CD4-positive, alpha-beta T cell (primary cell): ENCODE results near the gene LRRC8D. TPM values are rescaled to one million over a fixed set of nuclear protein-coding genes. Genes with fewer than 3 reads are reported as not detected.
A peak's percentile ranks its signal among the peaks of the same experiment; 100 is the strongest.

Experiments used
- ATAC-seq: fragments of 200-7000 bp; cut with Tn5 transposase; one replicate; pipeline ENCODE4 v1.10.0; 2022; ENCODE audit warnings: mild to moderate bottlenecking; ENCODE audit not compliant: poor library complexity
- CTCF ChIA-PET: fragments of 350-600 bp; sonication (Branson Sonifier 250); formaldehyde crosslinking; loops from one replicate; lab custom pipeline; 2021; ENCODE audit warnings: antibody characterized with exemption, inconsistent platforms; lab: Charles Lee
- POLR2A ChIA-PET: fragments of 350-600 bp; sonication (Branson Sonifier 250); formaldehyde crosslinking; loops from one replicate; lab custom pipeline; 2021; ENCODE audit warnings: antibody characterized with exemption, inconsistent platforms; lab: Charles Lee
- DNase-seq, 14 experiments: peaks; one replicate each; pipeline ENCODE4 v3.0.0-alpha.2; 2013 to 2020; ENCODE audit warnings: mixed read lengths in 2 of 14
- H3K27ac ChIP-seq, 2 donors: one replicate each; pipeline versions ENCODE4 v1.5.1 to v1.7.0; 2013; ENCODE audit warnings: low read length in 2 of 2, low read depth in 1 of 2, mild to moderate bottlenecking in 1 of 2
- H3K27me3 ChIP-seq, 2 experiments: 1 replicate in 1 of 2; 2 replicates in 1 of 2; pipeline versions ENCODE4 v1.6.1 to v1.7.0; 2013; ENCODE audit warnings: low read length in 2 of 2, control low read depth in 1 of 2, mild to moderate bottlenecking in 1 of 2, moderate library complexity in 1 of 2; ENCODE audit not compliant: insufficient read depth in 2 of 2, control insufficient read depth in 1 of 2
- H3K36me3 ChIP-seq: one replicate; pipeline ENCODE4 v1.6.1; 2013; ENCODE audit warnings: low read length, control low read depth; ENCODE audit not compliant: insufficient read depth
- H3K4me1 ChIP-seq: one replicate; pipeline ENCODE4 v1.6.1; 2013; ENCODE audit warnings: low read length, control low read depth; ENCODE audit not compliant: insufficient read depth
- H3K4me3 ChIP-seq: one replicate; pipeline ENCODE4 v1.5.1; 2013; ENCODE audit warnings: mild to moderate bottlenecking, low read length, moderate library complexity
- H3K9me3 ChIP-seq, 2 experiments: 1 replicate in 1 of 2; 2 replicates in 1 of 2; pipeline versions ENCODE4 v1.6.1 to v1.7.0; 2013; ENCODE audit warnings: low read length in 2 of 2, mild to moderate bottlenecking in 2 of 2, control low read depth in 1 of 2, moderate library complexity in 1 of 2; ENCODE audit not compliant: control insufficient read depth in 1 of 2, insufficient read depth in 1 of 2
- H3K27ac Mint-ChIP-seq: one replicate; pipeline ENCODE4 v1.8.0; 2020; ENCODE audit warnings: mixed read lengths
- H3K27me3 Mint-ChIP-seq: one replicate; pipeline ENCODE4 v1.8.0; 2021; ENCODE audit warnings: mixed read lengths
- H3K36me3 Mint-ChIP-seq: one replicate; pipeline ENCODE4 v1.8.0; 2021; ENCODE audit warnings: low read depth, mixed read lengths
- H3K4me1 Mint-ChIP-seq: one replicate; pipeline ENCODE4 v1.8.0; 2021; ENCODE audit warnings: low read depth, mixed read lengths
- H3K4me3 Mint-ChIP-seq: one replicate; pipeline ENCODE4 v1.8.0; 2020; ENCODE audit warnings: mild to moderate bottlenecking, mixed read lengths
- H3K9me3 Mint-ChIP-seq: one replicate; pipeline ENCODE4 v1.8.0; 2020; ENCODE audit warnings: mixed read lengths
- intact Hi-C, 2 experiments: fragments of 100-400 bp; cut with DNase I in 1 of 2; cut with micrococcal nuclease in 1 of 2; formaldehyde crosslinking; loops; one replicate each; pipeline versions ENCODE4 v1.15.1 to v1.9.0; 2023 to 2025; cut with DNase I, micrococcal nuclease
- total RNA-seq, 174 experiments: library from RNA in 2 of 174; stranded (reverse) in 2 of 174; gene quantifications; one replicate each; pipeline ENCODE4 v1.2.3 and lab custom pipeline; 2021 to 2026
- TF ChIP-seq, protein P1 (sequence below): fragments of 200-600 bp; IDR thresholded peaks from one replicate; pipeline ENCODE4 v1.8.0; 2022; ENCODE audit warnings: antibody characterized with exemption, mild to moderate bottlenecking

Gene LRRC8D
- total RNA-seq, 2 experiments from 2014 or later, result 15.5 to 18.2 TPM

DNA sequence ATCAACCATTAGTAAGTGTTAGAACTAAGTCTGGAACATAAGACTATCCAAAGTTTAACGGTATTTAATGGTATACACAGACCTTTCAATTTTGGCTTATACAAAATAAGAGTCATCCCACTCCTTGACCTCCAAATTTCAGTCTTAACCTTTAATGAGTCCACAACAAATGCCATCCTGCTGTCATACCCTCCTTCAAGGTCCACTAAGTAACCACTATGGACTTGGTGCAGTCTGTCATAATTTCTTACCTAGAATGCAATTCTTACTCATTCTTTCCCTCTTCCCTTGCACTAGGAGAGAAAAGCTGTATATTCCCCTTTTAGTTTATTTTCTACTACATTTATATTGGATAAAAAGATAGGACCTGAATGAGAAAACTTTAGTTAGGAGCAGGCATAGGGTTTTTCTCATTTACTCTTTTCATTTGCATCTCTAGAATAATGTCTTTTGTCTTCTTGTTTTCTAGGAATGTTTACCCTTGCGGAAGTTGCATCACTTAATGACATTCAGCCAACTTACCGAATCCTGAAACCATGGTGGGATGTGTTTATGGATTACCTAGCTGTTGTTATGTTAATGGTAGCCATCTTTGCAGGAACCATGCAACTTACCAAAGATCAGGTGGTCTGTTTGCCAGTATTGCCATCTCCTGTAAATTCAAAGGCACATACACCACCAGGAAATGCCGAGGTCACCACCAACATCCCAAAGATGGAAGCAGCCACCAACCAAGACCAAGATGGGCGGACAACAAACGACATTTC is 111.9 kb downstream of the LRRC8D start:
- H3K36me3 Mint-ChIP-seq, result peaks cover 63% of the 10 kb centered on the region
- POLR2A ChIA-PET, result interaction anchor here (0.8 to 1.2 kb wide), 2 partner anchors 89 to 112 kb away, joined by 3 to 4 read pairs; partner anchors contain the start of gene LRRC8D

DNA sequence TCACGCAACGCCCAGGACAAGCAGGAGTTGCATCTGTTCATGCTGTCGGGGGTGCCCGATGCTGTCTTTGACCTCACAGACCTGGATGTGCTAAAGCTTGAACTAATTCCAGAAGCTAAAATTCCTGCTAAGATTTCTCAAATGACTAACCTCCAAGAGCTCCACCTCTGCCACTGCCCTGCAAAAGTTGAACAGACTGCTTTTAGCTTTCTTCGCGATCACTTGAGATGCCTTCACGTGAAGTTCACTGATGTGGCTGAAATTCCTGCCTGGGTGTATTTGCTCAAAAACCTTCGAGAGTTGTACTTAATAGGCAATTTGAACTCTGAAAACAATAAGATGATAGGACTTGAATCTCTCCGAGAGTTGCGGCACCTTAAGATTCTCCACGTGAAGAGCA is 113.6 kb downstream of the LRRC8D start:
- no peaks in the 10 kb centered on the region for H3K4me1 ChIP-seq
- no peak overlapping the region for H3K27ac ChIP-seq
- H3K9me3 ChIP-seq, result no peaks in the 10 kb centered on the region
- Mint-ChIP-seq H3K9me3 (no peaks in the 10 kb centered on the region), H3K27me3 (no peaks in the 10 kb centered on the region), H3K27ac (peak overlapping the region; percentile 41), H3K4me1 (peaks cover 14% of the 10 kb centered on the region), H3K4me3 (no peak overlapping the region), H3K36me3 (peaks cover 57% of the 10 kb centered on the region)
- intact Hi-C loops, result no loop called here
- no peak for DNase-seq
- H3K4me3 ChIP-seq, result no peak overlapping the region
- H3K36me3 ChIP-seq, result peaks cover 47% of the 10 kb centered on the region
- ChIA-PET CTCF (interaction anchor here (2.1 kb wide), 1 partner anchor 91 kb away, joined by 5 read pairs; no protein-coding TSS in a partner anchor), POLR2A (interaction anchor here (1.4 kb wide), 1 partner anchor 88 kb away, joined by 3 read pairs; no protein-coding TSS in a partner anchor)
- H3K27me3 ChIP-seq, result no peaks in the 10 kb centered on the region
- TF ChIP-seq, protein P1, sequence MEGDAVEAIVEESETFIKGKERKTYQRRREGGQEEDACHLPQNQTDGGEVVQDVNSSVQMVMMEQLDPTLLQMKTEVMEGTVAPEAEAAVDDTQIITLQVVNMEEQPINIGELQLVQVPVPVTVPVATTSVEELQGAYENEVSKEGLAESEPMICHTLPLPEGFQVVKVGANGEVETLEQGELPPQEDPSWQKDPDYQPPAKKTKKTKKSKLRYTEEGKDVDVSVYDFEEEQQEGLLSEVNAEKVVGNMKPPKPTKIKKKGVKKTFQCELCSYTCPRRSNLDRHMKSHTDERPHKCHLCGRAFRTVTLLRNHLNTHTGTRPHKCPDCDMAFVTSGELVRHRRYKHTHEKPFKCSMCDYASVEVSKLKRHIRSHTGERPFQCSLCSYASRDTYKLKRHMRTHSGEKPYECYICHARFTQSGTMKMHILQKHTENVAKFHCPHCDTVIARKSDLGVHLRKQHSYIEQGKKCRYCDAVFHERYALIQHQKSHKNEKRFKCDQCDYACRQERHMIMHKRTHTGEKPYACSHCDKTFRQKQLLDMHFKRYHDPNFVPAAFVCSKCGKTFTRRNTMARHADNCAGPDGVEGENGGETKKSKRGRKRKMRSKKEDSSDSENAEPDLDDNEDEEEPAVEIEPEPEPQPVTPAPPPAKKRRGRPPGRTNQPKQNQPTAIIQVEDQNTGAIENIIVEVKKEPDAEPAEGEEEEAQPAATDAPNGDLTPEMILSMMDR, result no peak
- ATAC-seq, result no peak

More for the DNA sequence above, 111.9 kb downstream of the LRRC8D start:
- CTCF ChIA-PET, result interaction anchor here (2.1 kb wide), 1 partner anchor 89 kb away, joined by 5 read pairs; no protein-coding TSS in a partner anchor
- H3K9me3 ChIP-seq, result no peaks in the 10 kb centered on the region
- H3K27ac Mint-ChIP-seq, result no peak overlapping the region
- H3K36me3 ChIP-seq, result peaks cover 48% of the 10 kb centered on the region
- TF ChIP-seq, protein P1, result no peak
- DNase-seq (no peak), ATAC-seq (no peak)
- no peaks in the 10 kb centered on the region for H3K9me3 Mint-ChIP-seq
- H3K4me3 ChIP-seq, result no peak overlapping the region
- no peak overlapping the region for H3K4me3 Mint-ChIP-seq
- H3K4me1 Mint-ChIP-seq, result peaks cover 27% of the 10 kb centered on the region
- no peaks in the 10 kb centered on the region for H3K27me3 ChIP-seq
- H3K27ac ChIP-seq, result no peak overlapping the region
- intact Hi-C loops, result no loop called here
- H3K4me1 ChIP-seq, result no peaks in the 10 kb centered on the region
- no peaks in the 10 kb centered on the region for H3K27me3 Mint-ChIP-seq

DNA sequence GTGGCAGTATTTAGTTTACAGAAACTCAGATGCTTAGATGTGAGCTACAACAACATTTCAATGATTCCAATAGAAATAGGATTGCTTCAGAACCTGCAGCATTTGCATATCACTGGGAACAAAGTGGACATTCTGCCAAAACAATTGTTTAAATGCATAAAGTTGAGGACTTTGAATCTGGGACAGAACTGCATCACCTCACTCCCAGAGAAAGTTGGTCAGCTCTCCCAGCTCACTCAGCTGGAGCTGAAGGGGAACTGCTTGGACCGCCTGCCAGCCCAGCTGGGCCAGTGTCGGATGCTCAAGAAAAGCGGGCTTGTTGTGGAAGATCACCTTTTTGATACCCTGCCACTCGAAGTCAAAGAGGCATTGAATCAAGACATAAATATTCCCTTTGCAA is 114.4 kb downstream of the LRRC8D start:
- Mint-ChIP-seq H3K9me3 (no peaks in the 10 kb centered on the region), H3K27ac (no peak overlapping the region), H3K36me3 (peaks cover 53% of the 10 kb centered on the region), H3K4me3 (no peak overlapping the region), H3K27me3 (no peaks in the 10 kb centered on the region), H3K4me1 (peaks cover 6% of the 10 kb centered on the region)
- no peaks in the 10 kb centered on the region for H3K9me3 ChIP-seq
- POLR2A ChIA-PET, result no interaction called here
- CTCF ChIA-PET, result interaction anchor here (2.1 kb wide), 1 partner anchor 92 kb away, joined by 5 read pairs; no protein-coding TSS in a partner anchor
- TF ChIP-seq, protein P1, result no peak
- no peak overlapping the region for H3K4me3 ChIP-seq
- no peaks in the 10 kb centered on the region for H3K27me3 ChIP-seq
- no peak for DNase-seq
- ATAC-seq, result no peak
- intact Hi-C loops, result no loop called here
- H3K27ac ChIP-seq, result no peak overlapping the region
- no peaks in the 10 kb centered on the region for H3K4me1 ChIP-seq
- peaks cover 47% of the 10 kb centered on the region for H3K36me3 ChIP-seq
